Natural killer cell (primary cell): Measurements from ENCODE around the gene C1orf21. TPM values are rescaled to one million over a fixed set of nuclear protein-coding genes. Genes with fewer than 3 reads are reported as not detected.
A peak's percentile ranks its signal among the peaks of the same experiment; 100 is the strongest.

ENCODE experiments used
- ATAC-seq, 3 donors: fragments of 150-1000 bp in 2 of 3; fragments of 200-7000 bp in 1 of 3; cut with Tn5 transposase; 1 replicate in 1 of 3; 2 replicates in 2 of 3; pipeline ENCODE4 v1.10.0; 2021; ENCODE audit warnings: mild to moderate bottlenecking in 2 of 3, moderate library complexity in 2 of 3
- DNase-seq, 2 donors: peaks; one replicate each; pipeline versions ENCODE4 v3.0.0 to v3.0.0-alpha.2; 2013 to 2021; ENCODE audit warnings: mixed read lengths in 1 of 2
- H3K27ac ChIP-seq: one replicate; pipeline ENCODE4 v1.5.1; 2013; ENCODE audit warnings: mild to moderate bottlenecking, low read length
- H3K27me3 ChIP-seq: one replicate; pipeline ENCODE4 v1.6.1; 2013; ENCODE audit warnings: low read length; ENCODE audit not compliant: control insufficient read depth, insufficient read depth
- H3K36me3 ChIP-seq: one replicate; pipeline ENCODE4 v1.6.1; 2013; ENCODE audit warnings: low read length; ENCODE audit not compliant: control insufficient read depth, insufficient read depth
- H3K4me1 ChIP-seq: one replicate; pipeline ENCODE4 v1.6.1; 2013; ENCODE audit warnings: low read length; ENCODE audit not compliant: control insufficient read depth, insufficient read depth
- H3K4me3 ChIP-seq: one replicate; pipeline ENCODE4 v1.5.1; 2013; ENCODE audit warnings: low read length
- H3K9me3 ChIP-seq: one replicate; pipeline ENCODE4 v1.6.1; 2013; ENCODE audit warnings: low read length; ENCODE audit not compliant: control insufficient read depth, insufficient read depth
- H3K27ac Mint-ChIP-seq, 2 donors: one replicate each; pipeline ENCODE4 v1.8.0; 2022; ENCODE audit warnings: mild to moderate bottlenecking in 2 of 2, mixed read lengths in 2 of 2, moderate library complexity in 1 of 2
- H3K27me3 Mint-ChIP-seq, 2 donors: one replicate each; pipeline ENCODE4 v1.8.0; 2022; ENCODE audit warnings: low read depth in 2 of 2, mixed read lengths in 2 of 2
- H3K36me3 Mint-ChIP-seq: one replicate; pipeline ENCODE4 v1.8.0; 2022; ENCODE audit warnings: mixed read lengths
- H3K4me1 Mint-ChIP-seq, 2 donors: one replicate each; pipeline ENCODE4 v1.8.0; 2022; ENCODE audit warnings: mixed read lengths in 2 of 2
- H3K4me3 Mint-ChIP-seq: one replicate; pipeline ENCODE4 v1.8.0; 2022; ENCODE audit warnings: mild to moderate bottlenecking, moderate library complexity, mixed read lengths
- H3K9me3 Mint-ChIP-seq, 2 donors: one replicate each; pipeline ENCODE4 v1.8.0; 2022; ENCODE audit warnings: mixed read lengths in 2 of 2
- CTCF ChIP-seq: fragments of 200-600 bp; IDR thresholded peaks from one replicate; pipeline ENCODE4 v1.8.0; 2022; ENCODE audit warnings: antibody characterized with exemption
- WGBS: methylation state at CpG from one replicate; pipeline ENCODE4 v1.1.7; 2013; ENCODE audit warnings: missing lambda C conversion rate; ENCODE audit not compliant: insufficient coverage; 5-methylcytosine and 5-hydroxymethylcytosine counted together
- intact Hi-C: fragments of 100-400 bp; cut with micrococcal nuclease; formaldehyde crosslinking; loops from one replicate; pipeline ENCODE4 v1.14.2; 2022
- total RNA-seq, 4 donors: library from RNA; stranded (reverse); fragments of 120-200 nt in 1 of 4; gene quantifications; one replicate each; pipeline versions ENCODE4 v1.2.3 to v1.2.4, GENCODE V29; 2013 to 2022

The C1orf21 gene
- total RNA-seq, 3 donors from 2014 or later (not counting 1 experiment from before 2014, with no cell fraction given) = 84.3 to 111 (median 88.3) TPM

DNA sequence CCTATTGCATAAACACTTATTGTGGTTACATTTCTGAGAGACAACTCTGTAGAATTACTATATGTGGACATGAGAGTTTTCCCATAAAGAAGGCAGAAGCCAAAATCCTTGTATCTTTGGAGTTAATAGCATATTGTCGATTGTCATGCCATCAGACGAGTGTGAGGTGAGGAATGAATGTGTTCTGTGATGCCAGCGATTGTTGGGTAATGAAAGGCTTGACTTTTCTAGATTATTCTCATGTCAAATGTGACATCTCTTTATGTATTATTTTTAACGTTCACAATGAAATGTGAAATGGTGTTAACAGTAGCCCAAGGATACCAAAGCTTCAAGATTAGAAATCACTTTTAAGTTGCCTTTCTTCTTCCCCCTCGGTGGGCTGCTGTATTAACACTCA, 84.9 kb downstream of the C1orf21 start:
- Histone ChIP-seq H3K27ac (no peak overlapping the region), H3K4me3 (no peak overlapping the region), H3K9me3 (peaks cover 9% of the 10 kb centered on the region), H3K4me1 (no peaks in the 10 kb centered on the region), H3K27me3 (no peaks in the 10 kb centered on the region), H3K36me3 (no peaks in the 10 kb centered on the region)
- H3K4me3 Mint-ChIP-seq = no peak overlapping the region
- H3K27me3 Mint-ChIP-seq = no peaks in the 10 kb centered on the region
- H3K9me3 Mint-ChIP-seq = no peaks in the 10 kb centered on the region
- peak overlapping the region in 1 of 2 donors; percentile 41 for H3K27ac Mint-ChIP-seq
- ATAC-seq = no peak
- TF ChIP-seq CTCF = no peak
- intact Hi-C loops = no loop called here
- 96% methylated on average over 5 of the region's 5 CpGs for WGBS
- H3K36me3 Mint-ChIP-seq = no peaks in the 10 kb centered on the region
- peaks cover 69 to 72% of the 10 kb centered on the region in 2 donors for H3K4me1 Mint-ChIP-seq
- no peak for DNase-seq

DNA sequence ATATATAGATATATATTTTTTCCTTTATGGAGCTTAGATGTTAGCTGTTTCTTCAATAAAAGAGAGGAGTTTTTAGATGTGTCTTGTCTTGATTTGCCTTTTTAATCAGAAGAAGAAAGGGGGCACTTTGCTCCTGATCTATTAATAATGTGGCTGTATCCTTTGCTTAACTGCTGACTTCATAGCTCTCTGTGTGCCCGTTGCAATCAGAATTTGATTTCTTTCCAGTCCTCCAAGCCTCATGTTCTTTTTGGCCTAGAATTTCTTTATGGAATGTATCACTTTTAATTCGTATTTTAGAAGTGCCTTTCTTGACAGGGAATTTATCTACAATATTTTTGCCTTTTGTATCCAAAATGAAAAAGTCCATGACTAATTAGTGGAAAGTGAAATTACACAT, 85.3 kb downstream of the C1orf21 start:
- H3K27ac ChIP-seq = no peak overlapping the region
- no peak overlapping the region for H3K4me3 ChIP-seq
- DNase-seq (no peak), ATAC-seq (no peak)
- no peaks in the 10 kb centered on the region for H3K9me3 Mint-ChIP-seq
- H3K27me3 Mint-ChIP-seq = no peaks in the 10 kb centered on the region
- no peaks in the 10 kb centered on the region for H3K36me3 Mint-ChIP-seq
- intact Hi-C loops = no loop called here
- H3K27me3 ChIP-seq = no peaks in the 10 kb centered on the region
- H3K4me3 Mint-ChIP-seq = no peak overlapping the region
- H3K9me3 ChIP-seq = peaks cover 9% of the 10 kb centered on the region
- no peaks in the 10 kb centered on the region for H3K4me1 ChIP-seq
- WGBS = 83% methylated on average over 1 of the region's 2 CpGs
- peaks cover 73 to 76% of the 10 kb centered on the region in 2 donors for H3K4me1 Mint-ChIP-seq
- TF ChIP-seq CTCF = no peak
- peak overlapping the region in 1 of 2 donors; percentile 41 for H3K27ac Mint-ChIP-seq
- H3K36me3 ChIP-seq = no peaks in the 10 kb centered on the region

DNA sequence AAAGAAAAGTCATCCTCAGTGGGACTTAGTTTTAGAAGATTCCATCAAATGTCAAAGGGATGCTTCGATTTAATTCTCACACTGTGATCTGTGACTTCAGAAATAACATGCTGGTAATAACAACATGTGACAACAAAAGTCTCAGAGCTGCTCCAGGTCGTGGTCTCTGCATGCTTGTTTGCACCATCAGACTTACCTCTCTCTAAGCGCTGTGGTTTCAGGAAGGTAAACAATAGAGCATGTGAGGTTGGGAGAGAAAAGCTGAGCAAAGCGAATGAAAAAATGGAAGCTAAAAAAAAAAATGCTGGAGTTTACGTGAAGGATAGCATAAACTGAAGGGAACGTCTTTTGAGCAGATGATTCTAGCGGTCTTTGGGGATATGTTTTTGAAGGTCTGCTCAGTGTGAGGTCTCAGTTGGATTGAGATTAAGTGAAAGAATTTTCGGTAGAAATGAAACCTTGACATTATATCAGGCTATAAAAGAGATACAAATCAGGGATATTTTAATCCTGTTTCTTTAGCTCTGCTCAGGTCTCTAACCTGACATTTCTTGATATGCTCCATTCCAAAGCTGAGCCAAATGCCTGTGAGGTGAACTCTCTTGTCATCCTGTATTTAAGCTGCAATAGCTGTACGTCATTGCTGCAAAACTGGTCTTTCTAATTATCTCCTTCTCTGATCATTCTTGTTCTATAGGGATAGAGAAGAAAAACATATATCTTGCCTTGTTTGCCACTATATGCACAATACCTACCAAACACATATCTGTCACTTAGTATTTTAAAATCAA, 86.5 kb downstream of the C1orf21 start:
- Mint-ChIP-seq H3K27me3 (no peaks in the 10 kb centered on the region), H3K9me3 (no peaks in the 10 kb centered on the region), H3K4me3 (no peak overlapping the region), H3K27ac (peak overlapping the region in 1 of 2 donors; percentile 47), H3K4me1 (peaks cover 69 to 72% of the 10 kb centered on the region in 2 donors), H3K36me3 (no peaks in the 10 kb centered on the region)
- peaks cover 2% of the 10 kb centered on the region for H3K36me3 ChIP-seq
- ATAC-seq (no peak), DNase-seq (no peak)
- no peak for TF ChIP-seq CTCF
- no peak overlapping the region for H3K27ac ChIP-seq
- intact Hi-C loops = no loop called here
- 88% methylated on average over 9 of the region's 9 CpGs for WGBS
- H3K4me1 ChIP-seq = no peaks in the 10 kb centered on the region
- H3K27me3 ChIP-seq = no peaks in the 10 kb centered on the region
- H3K9me3 ChIP-seq = peaks cover 9% of the 10 kb centered on the region
- H3K4me3 ChIP-seq = no peak overlapping the region
